Measurements from ENCODE around the gene B4GALNT1. TPM values are rescaled to one million over a fixed set of nuclear protein-coding genes. Genes with fewer than 3 reads are reported as not detected.

B4GALNT1 gene
- total RNA-seq, 1 donor from 2014 or later: 18.6 TPM

GRCh38 chr12:57626111-57626920 lies 6.7 kb downstream of the B4GALNT1 start:
- no peak overlapping the region for H3K27ac Mint-ChIP-seq (ENCODE audit: unreplicated experiment)
- no peak overlapping the region for H3K4me3 Mint-ChIP-seq
- TF ChIP-seq, protein P1, sequence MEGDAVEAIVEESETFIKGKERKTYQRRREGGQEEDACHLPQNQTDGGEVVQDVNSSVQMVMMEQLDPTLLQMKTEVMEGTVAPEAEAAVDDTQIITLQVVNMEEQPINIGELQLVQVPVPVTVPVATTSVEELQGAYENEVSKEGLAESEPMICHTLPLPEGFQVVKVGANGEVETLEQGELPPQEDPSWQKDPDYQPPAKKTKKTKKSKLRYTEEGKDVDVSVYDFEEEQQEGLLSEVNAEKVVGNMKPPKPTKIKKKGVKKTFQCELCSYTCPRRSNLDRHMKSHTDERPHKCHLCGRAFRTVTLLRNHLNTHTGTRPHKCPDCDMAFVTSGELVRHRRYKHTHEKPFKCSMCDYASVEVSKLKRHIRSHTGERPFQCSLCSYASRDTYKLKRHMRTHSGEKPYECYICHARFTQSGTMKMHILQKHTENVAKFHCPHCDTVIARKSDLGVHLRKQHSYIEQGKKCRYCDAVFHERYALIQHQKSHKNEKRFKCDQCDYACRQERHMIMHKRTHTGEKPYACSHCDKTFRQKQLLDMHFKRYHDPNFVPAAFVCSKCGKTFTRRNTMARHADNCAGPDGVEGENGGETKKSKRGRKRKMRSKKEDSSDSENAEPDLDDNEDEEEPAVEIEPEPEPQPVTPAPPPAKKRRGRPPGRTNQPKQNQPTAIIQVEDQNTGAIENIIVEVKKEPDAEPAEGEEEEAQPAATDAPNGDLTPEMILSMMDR (conservative IDR thresholded peaks at IDR 0.05): no peak
- no peaks in the 10 kb centered on the region for H3K9me3 Mint-ChIP-seq
- DNase-seq (ENCODE audit: low read depth, low spot score): no peak
- H3K36me3 Mint-ChIP-seq (ENCODE audit: low read depth): peaks cover 7% of the 10 kb centered on the region
- peaks cover 64% of the 10 kb centered on the region for H3K27me3 Mint-ChIP-seq (ENCODE audit: low read depth)
- H3K4me1 Mint-ChIP-seq: peaks cover 24% of the 10 kb centered on the region

- Mint-ChIP-seq H3K36me3 (ENCODE audit: low read depth) (peaks cover 7% of the 10 kb centered on the region), H3K4me1 (peaks cover 24% of the 10 kb centered on the region), H3K4me3 (no peak overlapping the region), H3K27ac (ENCODE audit: unreplicated experiment) (no peak overlapping the region), H3K9me3 (no peaks in the 10 kb centered on the region), H3K27me3 (ENCODE audit: low read depth) (peaks cover 64% of the 10 kb centered on the region)
- no peak for DNase-seq (ENCODE audit: low read depth, low spot score)
- TF ChIP-seq, protein P1 (conservative IDR thresholded peaks at IDR 0.05): no peak
Observed at GRCh38 chr12:57625261-57626032, 7.6 kb downstream of the B4GALNT1 start.

- Mint-ChIP-seq H3K27me3 (ENCODE audit: low read depth) (peaks cover 66% of the 10 kb centered on the region), H3K36me3 (ENCODE audit: low read depth) (peaks cover 7% of the 10 kb centered on the region), H3K4me3 (peak overlapping the region; percentile 44), H3K27ac (ENCODE audit: unreplicated experiment) (no peak overlapping the region), H3K9me3 (no peaks in the 10 kb centered on the region), H3K4me1 (peaks cover 20% of the 10 kb centered on the region)
- TF ChIP-seq, protein P1 (conservative IDR thresholded peaks at IDR 0.05): no peak
- no peak for DNase-seq (ENCODE audit: low read depth, low spot score)
Observed at GRCh38 chr12:57624441-57625220, 8.4 kb downstream of the B4GALNT1 start.

DNA sequence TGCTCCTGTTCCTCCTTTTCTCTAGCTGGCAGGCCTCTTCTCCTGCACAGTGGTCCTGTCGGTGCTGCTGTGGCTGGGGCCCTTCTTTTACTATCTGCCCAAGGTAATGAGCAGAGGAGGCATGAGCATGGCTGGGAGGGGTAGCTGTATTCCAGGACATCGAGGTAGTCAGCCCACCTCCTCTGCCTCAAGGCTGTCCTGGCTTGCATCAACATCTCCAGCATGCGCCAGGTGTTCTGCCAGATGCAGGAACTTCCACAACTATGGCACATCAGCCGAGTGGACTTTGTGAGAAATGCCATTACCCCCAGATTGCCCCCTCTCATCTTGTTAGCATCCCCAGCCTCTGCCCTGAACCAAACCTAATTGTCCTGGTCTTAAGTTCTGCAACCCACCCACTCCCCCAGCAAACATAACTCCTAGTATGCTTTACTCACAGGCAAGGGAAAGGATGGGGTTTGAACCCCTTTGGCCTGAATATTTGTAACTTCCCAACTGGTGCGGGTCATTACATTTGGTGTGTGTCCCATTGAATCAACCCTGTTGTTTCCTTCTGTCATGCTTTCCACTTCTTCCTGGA lies 9.1 kb downstream of the B4GALNT1 start:
- H3K9me3 Mint-ChIP-seq: no peaks in the 10 kb centered on the region
- peaks cover 11% of the 10 kb centered on the region for H3K36me3 Mint-ChIP-seq (ENCODE audit: low read depth)
- TF ChIP-seq, protein P1 (conservative IDR thresholded peaks at IDR 0.05): no peak
- no peak for DNase-seq (ENCODE audit: low read depth, low spot score)
- peaks cover 73% of the 10 kb centered on the region for H3K27me3 Mint-ChIP-seq (ENCODE audit: low read depth)
- peaks cover 20% of the 10 kb centered on the region for H3K4me1 Mint-ChIP-seq
- peak overlapping the region; percentile 44 for H3K4me3 Mint-ChIP-seq
- no peak overlapping the region for H3K27ac Mint-ChIP-seq (ENCODE audit: unreplicated experiment)

GRCh38 chr12:57623385-57623784 lies 9.6 kb downstream of the B4GALNT1 start:
- H3K27ac Mint-ChIP-seq (ENCODE audit: unreplicated experiment): no peak overlapping the region
- H3K9me3 Mint-ChIP-seq: no peaks in the 10 kb centered on the region
- peaks cover 75% of the 10 kb centered on the region for H3K27me3 Mint-ChIP-seq (ENCODE audit: low read depth)
- peaks cover 13% of the 10 kb centered on the region for H3K36me3 Mint-ChIP-seq (ENCODE audit: low read depth)
- TF ChIP-seq, protein P1 (conservative IDR thresholded peaks at IDR 0.05): no peak
- H3K4me1 Mint-ChIP-seq: peaks cover 20% of the 10 kb centered on the region
- DNase-seq (ENCODE audit: low read depth, low spot score): no peak
- no peak overlapping the region for H3K4me3 Mint-ChIP-seq
